ENCODE results near the gene CARD18.

- TF ChIP-seq CTCF (IDR thresholded peaks at IDR 0.05; ENCODE audit: low read depth, low read length, missing input control) (no peak), MAX (IDR thresholded peaks at IDR 0.05) (no peak), ZBTB33 (IDR thresholded peaks at IDR 0.05) (no peak), SP1 (IDR thresholded peaks at IDR 0.05) (no peak), TAF1 (conservative IDR thresholded peaks at IDR 0.05) (no peak), REST (IDR thresholded peaks at IDR 0.05) (no peak), ATF3 (IDR thresholded peaks at IDR 0.05) (no peak), YY1 (IDR thresholded peaks at IDR 0.05) (no peak), GABPA (IDR thresholded peaks at IDR 0.05 in 1 of 2, conservative IDR thresholded peaks at IDR 0.05 in 1 of 2) (no peak), JUND (IDR thresholded peaks at IDR 0.05) (no peak), RAD21 (IDR thresholded peaks at IDR 0.05) (no peak), HNF4A (conservative IDR thresholded peaks at IDR 0.05) (no peak), FOXA1 (IDR thresholded peaks at IDR 0.05) (no peak)
These were observed 13.8 kb upstream of the CARD18 start for GRCh38 chr11:105153392-105153791.
